Mucosa of gallbladder (tissue), 1 donor: Measurements from ENCODE around the gene G3BP1. TPM values are rescaled to one million over a fixed set of nuclear protein-coding genes. Genes with fewer than 3 reads are reported as not detected.
"Not testable (repeated sequence)": the region's sequence is repeated elsewhere in the genome, so short reads cannot be mapped to it uniquely, and the experiment has no call there.

Experiments
- DNase-seq: peaks from one replicate; pipeline ENCODE4 v3.0.0-alpha.2; 2020; ENCODE audit warnings: low spot score
- total RNA-seq: library from RNA; stranded (reverse); gene quantifications from one replicate; pipeline ENCODE4 v1.2.1, GENCODE V29; 2021
- donor health status: DM: no; HTN: no; CAD: no.

G3BP1 gene
- total RNA-seq = 135 TPM

DNA sequence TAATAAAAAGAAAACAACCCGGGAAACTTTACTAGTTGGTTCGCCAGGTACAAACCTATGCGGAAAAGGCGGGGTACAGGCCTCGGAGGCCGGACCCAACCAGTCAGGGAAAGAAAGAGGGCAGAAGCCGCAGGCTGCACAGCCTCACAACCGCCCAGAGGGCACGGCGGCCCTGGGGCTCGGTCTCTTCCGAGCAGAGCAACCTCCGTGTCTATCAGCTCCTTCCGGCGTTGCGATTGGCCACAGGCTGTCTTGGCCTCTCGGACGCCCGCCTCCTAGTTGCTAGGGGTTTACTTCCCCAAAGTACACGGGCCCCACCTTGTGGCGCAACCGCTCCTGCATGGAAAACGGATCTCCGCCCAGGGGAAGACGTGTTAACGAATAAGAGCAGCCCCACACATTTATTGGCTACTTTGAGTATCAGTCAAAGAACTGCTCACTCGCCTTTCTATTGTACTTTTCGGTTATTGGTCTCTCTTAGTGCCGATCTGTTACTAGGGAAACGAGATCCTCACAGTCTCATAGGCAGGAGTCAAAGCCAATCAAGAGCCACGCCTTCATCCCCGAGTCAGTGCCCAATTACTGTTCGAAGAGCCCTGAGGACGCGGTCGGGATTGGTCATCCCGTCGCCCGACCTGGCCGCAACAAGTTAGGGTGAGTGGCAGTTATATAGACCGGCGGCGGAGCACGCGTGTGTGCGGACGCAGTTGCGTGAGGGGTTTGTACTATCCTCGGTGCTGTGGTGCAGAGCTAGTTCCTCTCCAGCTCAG, at the start of gene G3BP1:
Gene G3BP1 (plus strand): TSS at position 696 of the 770 bp plus-strand sequence. CDS start 14,667 bp downstream, outside the sequence.
- peak; percentile 100 for DNase-seq

- DNase-seq = no peak
Observed at GRCh38 chr5:151722546-151722945, 49.2 kb upstream of the G3BP1 start.

- DNase-seq = no peak
Observed at GRCh38 chr5:151724360-151724759, 47.4 kb upstream of the G3BP1 start.

GRCh38 chr5:151729597-151729996, 42.2 kb upstream of the G3BP1 start:
- not testable (repeated sequence) for DNase-seq

GRCh38 chr5:151730381-151730780, 41.4 kb upstream of the G3BP1 start:
- no peak for DNase-seq

- no peak for DNase-seq
Observed at GRCh38 chr5:151733358-151734063, 38.2 kb upstream of the G3BP1 start.

DNA sequence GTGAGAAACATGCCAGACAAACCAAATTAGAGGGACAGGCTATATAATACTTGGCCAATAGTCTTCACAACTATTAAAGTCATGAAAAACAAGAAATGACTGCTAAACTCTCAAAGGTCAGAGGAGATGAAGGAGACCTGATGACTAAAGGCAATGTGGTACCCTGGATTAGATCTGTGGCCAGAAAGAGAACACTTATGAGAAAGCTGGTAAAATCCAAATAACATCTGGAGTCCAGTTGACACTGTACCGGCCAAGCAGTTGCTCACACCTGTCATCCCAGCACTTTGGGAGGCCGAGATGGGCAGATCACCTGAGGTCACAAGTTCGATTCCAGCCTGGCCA, 37.7 kb upstream of the G3BP1 start:
- DNase-seq = no peak

DNA sequence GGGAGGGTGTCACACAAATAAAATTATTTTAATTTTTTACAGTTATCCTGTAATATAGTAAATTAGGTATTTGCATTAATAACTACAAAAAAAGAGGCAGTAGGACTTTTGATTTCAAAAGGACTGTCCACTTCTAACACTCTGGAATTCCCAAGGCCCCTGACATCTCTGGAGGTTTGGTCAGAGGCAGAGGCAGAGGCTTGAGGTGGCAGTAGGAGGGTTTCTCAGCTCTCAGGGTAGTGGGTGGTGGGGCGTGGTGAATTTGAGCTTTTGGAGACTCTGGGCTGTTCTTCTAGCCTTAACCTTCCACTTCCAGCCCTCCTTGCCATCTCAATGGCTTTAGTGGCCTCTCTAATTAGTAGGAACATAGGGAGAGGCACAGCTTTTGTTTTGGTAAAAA, 36.1 kb upstream of the G3BP1 start:
- no peak for DNase-seq

DNA sequence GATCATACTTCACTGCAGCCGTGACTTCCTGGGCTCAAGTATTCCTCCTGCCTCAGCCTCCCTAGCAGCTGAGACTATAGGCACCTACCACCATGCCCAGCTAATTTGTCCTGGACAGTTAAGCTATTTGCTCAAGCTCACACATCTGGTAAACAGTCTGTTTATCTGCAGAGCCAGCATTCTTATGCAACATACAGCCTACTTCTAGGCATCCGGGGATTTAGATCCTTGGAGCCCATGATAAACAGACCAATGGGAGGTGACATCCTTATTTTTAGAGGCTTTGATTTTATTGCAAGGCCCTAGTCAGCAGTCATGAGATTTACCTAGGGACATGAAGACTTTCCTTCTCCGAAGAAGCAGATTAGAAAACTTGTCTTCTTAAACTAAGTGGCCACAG, 34.3 kb upstream of the G3BP1 start:
- no peak for DNase-seq

- no peak for DNase-seq
Observed at GRCh38 chr5:151738125-151738848, 33.5 kb upstream of the G3BP1 start.

DNA sequence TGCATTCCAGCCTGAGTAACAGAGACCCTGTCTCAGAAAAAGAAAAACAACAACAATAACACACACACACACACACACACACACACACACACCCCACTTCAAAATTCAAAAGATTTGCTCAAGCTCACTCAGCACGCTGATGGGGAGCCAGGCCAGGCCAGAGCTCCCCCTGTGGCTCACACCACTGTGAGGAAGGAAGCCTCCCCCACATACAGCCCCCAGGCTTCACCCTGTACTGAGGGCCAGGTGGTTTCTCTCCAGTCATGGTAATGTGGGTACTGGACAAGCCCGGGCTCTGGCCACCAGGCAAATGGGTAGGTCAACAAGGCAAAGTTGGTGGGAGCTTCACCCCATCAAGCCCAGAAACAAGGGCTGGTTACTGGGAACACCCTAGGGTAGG, 32.4 kb upstream of the G3BP1 start:
- DNase-seq = no peak

DNA sequence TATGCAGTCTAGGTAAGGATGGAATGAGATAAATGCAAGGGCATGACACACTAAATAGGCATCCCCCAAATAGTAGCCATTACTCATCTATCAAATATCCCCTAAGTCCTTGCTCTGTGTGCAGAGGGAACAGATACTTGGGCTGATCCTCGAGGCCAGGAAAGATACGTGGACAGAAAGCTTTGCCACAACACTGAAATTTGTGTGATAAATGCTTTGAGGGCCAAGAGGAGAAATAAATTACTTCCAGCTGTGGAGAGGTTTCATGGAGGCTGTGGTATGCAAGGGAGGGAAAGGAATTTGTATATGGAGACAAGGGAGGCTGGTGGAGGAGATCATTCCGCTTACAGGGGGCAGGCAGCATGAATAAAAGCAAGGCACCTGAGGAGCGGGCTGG, 31.8 kb upstream of the G3BP1 start:
- DNase-seq = no peak

DNA sequence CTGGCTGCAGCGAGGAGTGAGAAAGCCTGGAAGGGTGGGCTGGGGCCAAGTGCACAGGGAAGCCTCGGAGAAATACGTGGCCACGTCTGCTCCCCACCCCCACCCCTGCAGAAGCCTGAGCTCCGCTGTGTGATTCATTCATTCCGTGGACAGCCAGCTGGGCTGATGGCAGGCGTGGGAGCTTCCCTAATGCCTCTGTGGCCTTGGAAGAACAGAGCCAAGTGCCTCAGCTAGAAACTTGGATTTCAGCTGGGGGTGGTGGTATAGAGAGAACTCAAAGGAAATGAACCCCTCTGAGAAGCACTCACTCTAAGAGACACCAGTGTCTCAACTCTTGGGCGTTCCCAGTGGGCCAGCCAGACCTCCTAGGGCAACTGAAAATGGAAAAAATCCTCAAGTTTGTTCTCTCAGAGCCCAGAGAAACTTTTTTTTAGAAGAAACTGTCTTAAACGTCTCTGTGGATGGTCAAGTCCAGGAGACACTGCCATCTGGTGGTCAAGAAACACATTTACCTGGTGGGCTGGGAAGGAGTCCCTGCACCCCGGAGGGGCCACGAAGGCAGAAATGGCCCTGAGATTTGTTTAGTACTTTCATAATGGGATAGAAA, 31.3 kb upstream of the G3BP1 start:
- DNase-seq = peak; percentile 66

GRCh38 chr5:151740958-151741373, 30.8 kb upstream of the G3BP1 start:
- no peak for DNase-seq

DNA sequence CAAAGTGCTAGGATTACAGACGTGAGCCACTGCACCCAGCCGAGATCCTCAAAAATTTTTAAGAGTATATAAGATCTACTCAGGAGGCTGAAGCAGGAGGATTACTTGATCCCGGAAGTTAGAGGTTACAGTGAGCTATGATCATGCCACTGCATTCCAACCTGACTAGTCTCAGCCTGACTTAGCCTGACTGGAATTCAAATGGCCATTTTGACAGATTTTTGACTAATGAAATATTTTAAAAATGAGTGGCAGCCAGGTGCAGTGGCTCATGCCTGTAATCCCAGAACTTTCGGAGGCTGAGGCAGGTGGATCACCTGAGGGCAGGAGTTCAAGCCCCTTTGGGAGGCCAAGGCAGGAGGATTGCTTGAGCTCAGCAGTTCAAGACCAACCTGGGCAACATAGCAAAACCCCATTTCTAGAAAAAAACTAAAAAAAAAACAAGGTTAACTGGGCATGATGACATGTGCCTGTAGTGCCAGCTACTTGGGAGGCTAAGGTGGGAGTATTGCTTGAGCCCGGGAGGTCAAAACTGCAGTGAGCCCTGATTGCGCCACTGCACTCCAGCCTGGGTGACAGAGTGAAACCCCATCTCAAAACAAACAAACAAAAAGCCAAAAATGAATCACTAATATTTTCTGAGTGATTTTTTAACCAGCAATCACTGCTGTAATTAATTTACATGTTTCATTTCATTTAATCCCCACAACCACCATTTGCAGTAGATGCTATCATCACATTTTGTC, 29.9 kb upstream of the G3BP1 start:
- no peak for DNase-seq

- peak; percentile 34 for DNase-seq
Observed at GRCh38 chr5:151742870-151743294, 28.9 kb upstream of the G3BP1 start.

- DNase-seq = no peak
Observed at GRCh38 chr5:151743530-151743929, 28.2 kb upstream of the G3BP1 start.

GRCh38 chr5:151745071-151745705, 26.6 kb upstream of the G3BP1 start:
- peak; percentile 90 for DNase-seq

DNA sequence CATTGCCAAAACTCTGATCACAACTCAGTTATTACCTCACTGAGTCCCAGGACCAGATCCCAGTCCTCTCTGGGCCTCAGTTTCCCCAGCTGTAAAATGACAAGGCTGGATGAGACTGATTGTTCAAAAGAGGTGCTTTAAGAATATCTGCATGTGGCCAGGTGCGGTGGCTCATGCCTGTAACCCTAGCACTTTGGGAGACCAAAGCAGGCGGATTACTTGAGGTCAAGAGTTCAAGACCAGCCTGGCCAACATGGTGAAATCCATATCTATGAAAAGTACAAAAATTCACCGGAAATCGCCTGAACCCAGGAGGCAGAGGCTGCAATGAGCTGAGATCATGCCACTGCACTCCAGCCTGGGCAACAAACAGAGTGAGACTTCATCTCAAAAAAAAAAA, 21.6 kb upstream of the G3BP1 start:
- DNase-seq = no peak

- no peak for DNase-seq
Observed at GRCh38 chr5:151751091-151751490, 20.7 kb upstream of the G3BP1 start.

- DNase-seq = no peak
Observed at GRCh38 chr5:151751593-151751992, 20.2 kb upstream of the G3BP1 start.
